H1 (cell line): ENCODE data around the gene AHNAK2. TPM values are rescaled to one million over a fixed set of nuclear protein-coding genes. Genes with fewer than 3 reads are reported as not detected.

Experiments
- CTCF ChIA-PET: fragments of 300-600 bp; sonication (Branson Sonifier 250); formaldehyde crosslinking; loops from one replicate; lab custom pipeline; 2021; ENCODE audit not compliant: partially characterized antibody; lab: Charles Lee
- POLR2A ChIA-PET: fragments of 300-600 bp; sonication (Branson Sonifier 250); formaldehyde crosslinking; loops from one replicate; lab custom pipeline; 2021; ENCODE audit warnings: inconsistent platforms; ENCODE audit not compliant: partially characterized antibody; lab: Charles Lee
- DNase-seq, 2 experiments: peaks; one replicate each; pipeline versions ENCODE4 v3.0.0 to v3.0.0-alpha.2; 2010 to 2022; ENCODE audit warnings: low spot score in 2 of 2, low read depth in 1 of 2, mixed read lengths in 1 of 2
- FAIRE-seq: peaks from 2 replicates; lab custom pipeline; 2011; peaks lifted over from hg19 to GRCh38; lab: Jason Lieb, UNC
- H2AFZ ChIP-seq: 2 replicates; pipeline ENCODE4 v1.8.1; 2012; ENCODE audit warnings: low read length, inconsistent platforms
- H2AK5ac ChIP-seq: 2 replicates; pipeline ENCODE4 v1.6.1; 2013; ENCODE audit warnings: low read depth, low read length
- H2BK120ac ChIP-seq: replicated peaks from 2 replicates; pipeline ENCODE3; 2013; ENCODE audit warnings: low read depth, low read length, inconsistent platforms
- H2BK12ac ChIP-seq: 2 replicates; pipeline ENCODE4 v1.6.1; 2013; ENCODE audit warnings: low read depth, low read length
- H2BK15ac ChIP-seq: 2 replicates; pipeline ENCODE4 v1.6.1; 2013; ENCODE audit warnings: low read length
- H2BK20ac ChIP-seq: 2 replicates; pipeline ENCODE4 v1.6.1; 2013; ENCODE audit warnings: low read length
- H2BK5ac ChIP-seq: 2 replicates; pipeline ENCODE4 v1.6.1; 2013; ENCODE audit warnings: low read depth, low read length
- H3K14ac ChIP-seq: 2 replicates; pipeline ENCODE4 v1.6.1; 2013; ENCODE audit warnings: inconsistent platforms; ENCODE audit not compliant: insufficient read length
- H3K18ac ChIP-seq: 2 replicates; pipeline ENCODE4 v1.6.1; 2013; ENCODE audit warnings: low read length; ENCODE audit errors: extremely low read depth
- H3K23ac ChIP-seq: 2 replicates; pipeline ENCODE4 v1.6.1; 2013; ENCODE audit warnings: inconsistent platforms; ENCODE audit not compliant: insufficient read length
- H3K23me2 ChIP-seq: 2 replicates; pipeline ENCODE4 v1.6.1; 2013; ENCODE audit warnings: low read depth, low read length
- H3K27ac ChIP-seq: 2 replicates; pipeline ENCODE4 v1.6.1; 2011; ENCODE audit warnings: low read depth, low read length, inconsistent platforms
- H3K27me3 ChIP-seq, 4 experiments: replicated peaks in 1 of 4; 1 replicate in 1 of 4; 2 replicates in 3 of 4; pipeline versions ENCODE4 v1.6.1 to v1.8.1; 2011 to 2013; ENCODE audit warnings: low read length in 3 of 4, mild to moderate bottlenecking in 3 of 4, inconsistent platforms in 2 of 4, mixed read lengths in 2 of 4, moderate library complexity in 1 of 4; ENCODE audit not compliant: control insufficient read depth in 3 of 4, insufficient read depth in 3 of 4; ENCODE audit errors: extremely low read depth in 1 of 4
- H3K36me3 ChIP-seq, 4 experiments: 2 replicates each; pipeline versions ENCODE4 v1.6.1 to v1.8.1; 2011 to 2013; ENCODE audit warnings: mild to moderate bottlenecking in 4 of 4, low read length in 3 of 4, moderate library complexity in 2 of 4, control low read depth in 1 of 4, inconsistent platforms in 1 of 4; ENCODE audit not compliant: insufficient read depth in 4 of 4, control insufficient read depth in 2 of 4
- H3K4ac ChIP-seq: replicated peaks from 2 replicates; pipeline ENCODE3; 2013; ENCODE audit warnings: low read length, low read depth, mixed read lengths, inconsistent platforms; ENCODE audit not compliant: insufficient read length
- H3K4me1 ChIP-seq, 4 experiments: replicated peaks in 1 of 4; 1 replicate in 1 of 4; 2 replicates in 3 of 4; pipeline versions ENCODE4 v1.6.1 to v1.8.1; 2011 to 2013; ENCODE audit warnings: low read length in 3 of 4, inconsistent platforms in 2 of 4, mixed read lengths in 1 of 4; ENCODE audit not compliant: insufficient read depth in 4 of 4, control insufficient read depth in 3 of 4
- H3K4me2 ChIP-seq, 2 experiments: 2 replicates each; pipeline versions ENCODE4 v1.6.1 to v1.8.1; 2011 to 2013; ENCODE audit warnings: low read depth in 2 of 2, low read length in 2 of 2, control low read depth in 1 of 2, inconsistent platforms in 1 of 2, mild to moderate bottlenecking in 1 of 2; ENCODE audit not compliant: insufficient read depth in 1 of 2
- H3K4me3 ChIP-seq, 4 experiments: fragments of 200-600, 300-600 bp in 1 of 4; sonication (generic), shearing (Covaris generic), sonication (Bioruptor Twin) in 1 of 4; 2 replicates each; pipeline versions ENCODE4 v1.5.1 to v1.8.1; 2011 to 2016; ENCODE audit warnings: low read length in 4 of 4, low read depth in 3 of 4, control low read depth in 2 of 4, inconsistent platforms in 2 of 4, mild to moderate bottlenecking in 2 of 4, mixed read lengths in 1 of 4, moderate library complexity in 1 of 4; ENCODE audit not compliant: insufficient read depth in 2 of 4; ENCODE audit errors: extremely low read depth in 1 of 4
- H3K56ac ChIP-seq: replicated peaks from 2 replicates; pipeline ENCODE3; 2013; ENCODE audit warnings: low read depth, mild to moderate bottlenecking, mixed read lengths, low read length, inconsistent platforms; ENCODE audit not compliant: insufficient read length
- H3K79me1 ChIP-seq: 2 replicates; pipeline ENCODE4 v1.6.1; 2013; ENCODE audit warnings: low read depth, low read length, control low read depth
- H3K79me2 ChIP-seq, 2 experiments: 2 replicates each; pipeline versions ENCODE4 v1.6.1 to v1.8.1; 2012 to 2013; ENCODE audit warnings: low read length in 2 of 2, mild to moderate bottlenecking in 2 of 2, inconsistent platforms in 1 of 2; ENCODE audit not compliant: insufficient read depth in 2 of 2, control insufficient read depth in 1 of 2
- H3K9ac ChIP-seq, 4 experiments: replicated peaks in 1 of 4; 1 replicate in 1 of 4; 2 replicates in 3 of 4; pipeline versions ENCODE4 v1.6.1 to v1.8.1; 2011 to 2013; ENCODE audit warnings: low read depth in 3 of 4, low read length in 3 of 4, control low read depth in 2 of 4, mild to moderate bottlenecking in 2 of 4, moderate library complexity in 2 of 4, inconsistent platforms in 1 of 4; ENCODE audit errors: extremely low read depth in 1 of 4
- H3K9me3 ChIP-seq, 2 experiments: 2 replicates each; pipeline versions ENCODE4 v1.6.1 to v1.8.1; 2012 to 2013; ENCODE audit warnings: mild to moderate bottlenecking in 2 of 2, moderate library complexity in 2 of 2, control low read depth in 1 of 2, inconsistent platforms in 1 of 2, low read depth in 1 of 2, low read length in 1 of 2, mixed read lengths in 1 of 2; ENCODE audit not compliant: insufficient read depth in 2 of 2
- H4K20me1 ChIP-seq, 2 experiments: replicated peaks in 1 of 2; 2 replicates each; pipeline versions ENCODE3 to v1.8.1; 2011 to 2013; ENCODE audit warnings: inconsistent platforms in 2 of 2, low read length in 2 of 2, mild to moderate bottlenecking in 1 of 2; ENCODE audit not compliant: insufficient read depth in 2 of 2, control insufficient read depth in 1 of 2
- H4K5ac ChIP-seq: 2 replicates; pipeline ENCODE4 v1.6.1; 2013; ENCODE audit warnings: low read length, low read depth, mixed read lengths, inconsistent platforms; ENCODE audit not compliant: insufficient read length
- H4K8ac ChIP-seq: 2 replicates; pipeline ENCODE4 v1.8.0; 2013; ENCODE audit warnings: mild to moderate bottlenecking, moderate library complexity, low read length, inconsistent platforms; ENCODE audit not compliant: insufficient read depth; ENCODE audit errors: extremely low read depth
- H4K91ac ChIP-seq: replicated peaks from 2 replicates; pipeline ENCODE3; 2013; ENCODE audit warnings: low read length, mixed read lengths, inconsistent platforms; ENCODE audit not compliant: insufficient read length
- CEBPB ChIP-seq: IDR thresholded peaks from 2 replicates; pipeline ENCODE4 v1.6.1; 2012; ENCODE audit warnings: low read depth, low read length
- CHD2 ChIP-seq: IDR thresholded peaks from 2 replicates; pipeline ENCODE4 v1.6.1; 2012; ENCODE audit warnings: low read length, improper control_type of control experiment
- CREB1 ChIP-seq: IDR thresholded peaks from 2 replicates; pipeline ENCODE4 v1.6.1; 2012; ENCODE audit warnings: inconsistent platforms
- E2F6 ChIP-seq: IDR thresholded peaks from 2 replicates; pipeline ENCODE4 v1.6.1; 2012; ENCODE audit warnings: inconsistent platforms
- GTF2F1 ChIP-seq: IDR thresholded peaks from 2 replicates; pipeline ENCODE4 v1.6.1; 2012; ENCODE audit warnings: low read depth, low read length, improper control_type of control experiment, borderline replicate concordance
- SIRT6 ChIP-seq: IDR thresholded peaks from one replicate; pipeline ENCODE4 v1.7.1; 2012; ENCODE audit warnings: low read length, inconsistent platforms
- WGBS, 2 experiments: shearing (Covaris generic) in 1 of 2; methylation state at CpG; one replicate each; pipeline versions ENCODE4 v1.1.6 to v1.1.7; 2013 to 2015; ENCODE audit warnings: low lambda C conversion rate in 2 of 2, mixed read lengths in 2 of 2, inconsistent platforms in 1 of 2, low coverage in 1 of 2, missing lambda C conversion rate in 1 of 2; ENCODE audit not compliant: insufficient replicate concordance in 2 of 2, insufficient coverage in 1 of 2, insufficient read length in 1 of 2; ENCODE audit errors: extremely low coverage in 1 of 2, missing lambda C conversion rate in 1 of 2; 5-methylcytosine and 5-hydroxymethylcytosine counted together
- polyA plus RNA-seq, 7 experiments: library from polyadenylated mRNA; depleted of rRNA in 3 of 7; stranded (reverse) in 5 of 7; unstranded in 2 of 7; fragments of >200 nt in 5 of 7; fragments of 200-250 nt in 2 of 7; gene quantifications; 1 replicate in 5 of 7; 2 replicates in 1 of 7; 4 replicates in 1 of 7; pipeline versions ENCODE4 v1.2.1 to v1.2.3, GENCODE V29; 2011 to 2013; ENCODE audit warnings: missing spikeins in 2 of 7, mixed read lengths in 2 of 7
- total RNA-seq: library from RNA; stranded (reverse); fragmentation: NEBNext Ultra II Directional; extraction: Animal tissue kit (Norgen Biotek cat#: 25700); gene quantifications from 2 replicates; pipeline ENCODE4 v1.2.1, GENCODE V29; 2021

Gene AHNAK2
- total and polyA plus RNA-seq, 2 of the 8 experiments (the other 6 are each of a cell fraction or from before 2014, with no cell fraction given): 0.95 to 2.0 TPM

- Histone ChIP-seq H3K23me2 (peaks cover 5% of the 10 kb centered on the region; the same call in 1 of the 2 replicates), H3K4me3 (no peak overlapping the region), H3K4me1 (peaks cover 0 to 18% (median 9%) of the 10 kb centered on the region in 4 experiments; a peak in 5 of 7 replicates), H2BK20ac (no peak overlapping the region; the same call in 1 of the 2 replicates), H3K23ac (no peak overlapping the region), H3K79me2 (no peaks in the 10 kb centered on the region), H3K56ac (no peak overlapping the region), H3K18ac (no peak overlapping the region; the same call in 1 of the 2 replicates), H3K9ac (no peak overlapping the region), H2BK120ac (no peak overlapping the region), H3K79me1 (no peaks in the 10 kb centered on the region), H2BK15ac (0 out of 2 replicates have a peak overlapping the region, but pooled peaks have one; percentile 46), H3K4me2 (no peak overlapping the region), H2BK12ac (peak overlapping the region; percentile 50; the same call in 1 of the 2 replicates), H2AFZ (no peak overlapping the region), H3K9me3 (no peaks in the 10 kb centered on the region), H4K8ac (no peak overlapping the region; the same call in 1 of the 2 replicates), H3K27ac (no peak overlapping the region), H2BK5ac (no peak overlapping the region), H3K14ac (no peak overlapping the region), H4K5ac (no peak overlapping the region), H2AK5ac (no peak overlapping the region), H4K91ac (no peak overlapping the region), H3K4ac (peak overlapping the region; percentile 78), H3K36me3 (no peaks in the 10 kb centered on the region), H3K27me3 (peaks cover 15 to 18% (median 18%) of the 10 kb centered on the region in 4 experiments; a peak in 6 of 7 replicates), H4K20me1 (peaks cover 4 to 5% of the 10 kb centered on the region in 2 experiments)
- CTCF ChIA-PET: interaction anchor here (0.7 to 11.5 kb wide), 9 partner anchors 38 to 109 kb away, joined by 3 to 161 read pairs (median 4); no protein-coding TSS in a partner anchor
- POLR2A ChIA-PET: no interaction called here
- WGBS, 2 experiments: 73% methylated on average over 11 of the region's 12 CpGs; no CpG with 5 or more reads in 1 of the 2 experiments
- DNase-seq (no peak), FAIRE-seq (no peak)
- TF ChIP-seq E2F6: no peak; the same call in 1 of the 2 replicates
- no peak for TF ChIP-seq SIRT6
- TF ChIP-seq CHD2: no peak
- no peak for TF ChIP-seq CEBPB
- no peak for TF ChIP-seq GTF2F1
- TF ChIP-seq CREB1: no peak
These were observed 5.1 kb downstream of the AHNAK2 start for GRCh38 chr14:104973135-104973384.
